ENCODE results near the gene KIF21A. TPM values are rescaled to one million over a fixed set of nuclear protein-coding genes. Genes with fewer than 3 reads are reported as not detected.

The KIF21A gene
- total and polyA plus RNA-seq, 2 of the 13 experiments (the other 11 are each of a cell fraction or from before 2014, with no cell fraction given), result 20.6 to 39.7 TPM

DNA sequence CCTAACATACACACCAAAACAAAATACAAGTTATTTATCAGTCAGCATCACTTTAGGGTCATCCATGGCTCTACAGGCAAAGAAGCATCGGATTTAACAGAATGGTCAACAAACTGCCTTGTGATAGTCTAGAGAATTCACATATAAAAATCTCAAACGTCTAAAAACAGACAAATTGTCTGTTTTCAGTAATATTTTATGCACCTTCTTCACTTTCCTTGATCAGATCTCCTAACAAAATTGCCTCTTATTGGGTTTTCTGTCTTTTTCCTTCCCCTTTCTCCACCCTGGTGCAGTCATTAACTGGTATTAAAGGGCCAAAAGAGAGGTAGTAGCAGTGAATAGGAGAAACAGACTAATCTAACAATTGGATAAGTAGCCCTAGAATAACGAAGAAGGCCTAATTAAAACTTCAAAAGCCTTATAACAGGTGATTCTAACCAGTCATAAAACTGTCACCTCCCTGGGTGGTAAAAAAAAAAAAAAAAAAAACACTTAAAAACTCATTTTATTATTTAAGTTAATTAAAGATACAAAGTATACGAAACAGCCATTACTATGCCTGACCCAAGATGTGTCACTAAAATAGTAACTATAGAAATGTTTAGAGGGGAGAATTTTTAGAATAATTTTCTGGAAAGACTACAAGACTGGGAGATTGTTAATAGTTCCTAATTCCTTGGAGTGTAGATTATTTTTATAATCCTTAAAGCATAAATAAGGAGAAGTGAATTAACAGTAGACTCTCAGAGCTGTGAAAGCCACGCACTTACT lies 1.5 kb downstream of the KIF21A start:
- Histone ChIP-seq H4K20me1 (ENCODE audit: insufficient read depth, low read length) (0 out of 2 replicates have a peak, but pooled peaks cover 2% of the 10 kb centered on the region), H3K36me3 (replicated peaks in 1 of 2; ENCODE audit: control insufficient read depth in 1 of 2, insufficient read depth in 2 of 2, low read length in 2 of 2) (no peaks in the 10 kb centered on the region), H3K27ac (ENCODE audit: extremely low read length, insufficient read depth, low read length) (peak overlapping the region; percentile 100), H3K27me3 (ENCODE audit: control insufficient read depth in 1 of 2, insufficient read depth in 2 of 2, low read length in 2 of 2) (no peaks in the 10 kb centered on the region; a peak in 1 of 5 replicates), H3K9ac (ENCODE audit: insufficient read depth, low read depth, low read length) (peak overlapping the region; percentile 95), H3K4me1 (ENCODE audit: insufficient read depth, low read length) (peaks cover 38% of the 10 kb centered on the region), H3K79me2 (ENCODE audit: insufficient read depth, low read length) (peaks cover 58% of the 10 kb centered on the region), H3K9me3 (ENCODE audit: low read length) (no peaks in the 10 kb centered on the region), H3K4me3 (replicated peaks in 1 of 3; ENCODE audit: insufficient read depth in 1 of 3, low read depth in 2 of 3, low read length in 3 of 3) (peak overlapping the region; percentile 73 to 95 (median 93)), H3K4me2 (ENCODE audit: low read depth, low read length) (peak overlapping the region; percentile 87), H2AFZ (ENCODE audit: low read length) (no peak overlapping the region)
- FAIRE-seq, result no peak
- BruUV-seq (replicated peaks), result no TSS peak
- intact Hi-C loops (cut with micrococcal nuclease; ENCODE audit: unreplicated experiment) (loop anchor here (5.0 kb wide), 2 partner anchors 96 to 661 kb away; no protein-coding TSS in a partner anchor), in situ Hi-C loops (cut with HindIII; ENCODE audit: extremely low pct_ligation_motif_present, low pct_unique_long_range_greater_than_20kb) (no loop called here)
- ChIA-PET CTCF (ENCODE audit: low intra/inter-chr PET ratio, low total read pairs) (no interaction called here), POLR2A (interaction anchor here (1.2 to 3.0 kb wide), 3 partner anchors 14 to 23 kb away, joined by 3 to 32 read pairs (median 4); no protein-coding TSS in a partner anchor)
- TF ChIP-seq NR1H2 (CRISPR knock-in tag; IDR thresholded peaks at IDR 0.05; ENCODE audit: borderline replicate concordance, low read depth) (no peak), KAT2B (IDR thresholded peaks at IDR 0.05; ENCODE audit: borderline replicate concordance, low read depth, low read length) (no peak), ZNF337 (CRISPR knock-in tag; IDR thresholded peaks at IDR 0.05; ENCODE audit: borderline replicate concordance, low read depth) (no peak), PRPF4 (IDR thresholded peaks at IDR 0.05; ENCODE audit: low read depth, low read length, poor library complexity, severe bottlenecking) (no peak), ZNF496 (CRISPR knock-in tag; IDR thresholded peaks at IDR 0.05; ENCODE audit: insufficient replicate concordance) (no peak), FOXA3 (CRISPR knock-in tag; IDR thresholded peaks at IDR 0.05) (no peak), ARNTL (CRISPR knock-in tag; IDR thresholded peaks at IDR 0.05) (no peak), REL (CRISPR knock-in tag; conservative IDR thresholded peaks at IDR 0.05) (no peak), SSRP1 (CRISPR knock-in tag; IDR thresholded peaks at IDR 0.05) (no peak)
- TF ChIP-seq, protein P1, sequence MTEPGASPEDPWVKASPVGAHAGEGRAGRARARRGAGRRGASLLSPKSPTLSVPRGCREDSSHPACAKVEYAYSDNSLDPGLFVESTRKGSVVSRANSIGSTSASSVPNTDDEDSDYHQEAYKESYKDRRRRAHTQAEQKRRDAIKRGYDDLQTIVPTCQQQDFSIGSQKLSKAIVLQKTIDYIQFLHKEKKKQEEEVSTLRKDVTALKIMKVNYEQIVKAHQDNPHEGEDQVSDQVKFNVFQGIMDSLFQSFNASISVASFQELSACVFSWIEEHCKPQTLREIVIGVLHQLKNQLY (CRISPR knock-in tag; IDR thresholded peaks at IDR 0.05), result no peak
- no peak for ATAC-seq
- WGBS (ENCODE audit: low lambda C conversion rate), result 12% methylated on average over 5 of the region's 5 CpGs
- DNase-seq (ENCODE audit: low spot score), result no peak
